ENCODE results near the gene WDR55. TPM values are rescaled to one million over a fixed set of nuclear protein-coding genes. Genes with fewer than 3 reads are reported as not detected.
"Not testable (repeated sequence)": the region's sequence is repeated elsewhere in the genome, so short reads cannot be mapped to it uniquely, and the experiment has no call there.

Gene WDR55
- polyA plus RNA-seq, 4 donors = 13.2 to 15.3 (median 14.3) TPM

DNA sequence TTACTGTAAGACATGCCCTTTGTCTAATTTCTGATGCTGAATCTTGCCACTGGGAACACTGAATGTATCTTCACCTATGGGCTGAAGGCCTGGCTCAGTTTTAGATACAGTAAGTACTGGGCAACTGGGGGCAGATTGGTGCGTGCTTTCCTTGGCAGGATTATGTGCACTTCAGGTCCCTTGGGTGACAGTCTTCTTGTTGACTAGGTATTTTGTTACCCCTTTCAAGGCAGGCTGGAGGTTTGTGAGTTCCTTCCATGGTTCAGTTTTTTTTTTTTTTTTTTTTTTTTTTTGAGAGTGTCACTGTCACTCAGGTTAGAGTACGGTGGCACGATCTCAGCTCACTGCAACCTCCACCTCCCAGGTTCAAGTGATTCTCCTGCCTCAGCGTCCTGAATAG is 43.1 kb downstream of the WDR55 start:
- no peak for DNase-seq (ENCODE audit: low read depth in 4 of 4, low spot score in 3 of 4)

DNA sequence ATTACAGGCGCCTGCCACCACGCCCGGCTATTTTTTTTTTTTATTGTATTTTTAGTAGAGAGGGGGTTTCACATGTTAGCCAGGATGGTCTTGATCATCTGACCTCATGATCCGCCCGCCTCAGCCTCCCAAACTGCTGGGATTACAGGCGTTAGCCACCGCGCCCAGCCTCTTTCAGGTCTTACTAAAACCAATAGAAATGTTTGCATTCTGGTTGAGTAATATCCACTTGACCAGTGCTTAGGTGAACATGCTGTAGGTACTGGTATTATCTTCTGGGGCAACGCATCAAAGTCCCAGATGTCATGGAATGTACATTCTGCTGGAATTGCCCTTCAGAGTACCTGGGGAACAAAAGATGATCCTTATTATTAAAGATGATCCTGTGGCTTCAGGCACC is 44.1 kb downstream of the WDR55 start:
- DNase-seq (ENCODE audit: low read depth in 4 of 4, low spot score in 3 of 4) = not testable (repeated sequence)

DNA sequence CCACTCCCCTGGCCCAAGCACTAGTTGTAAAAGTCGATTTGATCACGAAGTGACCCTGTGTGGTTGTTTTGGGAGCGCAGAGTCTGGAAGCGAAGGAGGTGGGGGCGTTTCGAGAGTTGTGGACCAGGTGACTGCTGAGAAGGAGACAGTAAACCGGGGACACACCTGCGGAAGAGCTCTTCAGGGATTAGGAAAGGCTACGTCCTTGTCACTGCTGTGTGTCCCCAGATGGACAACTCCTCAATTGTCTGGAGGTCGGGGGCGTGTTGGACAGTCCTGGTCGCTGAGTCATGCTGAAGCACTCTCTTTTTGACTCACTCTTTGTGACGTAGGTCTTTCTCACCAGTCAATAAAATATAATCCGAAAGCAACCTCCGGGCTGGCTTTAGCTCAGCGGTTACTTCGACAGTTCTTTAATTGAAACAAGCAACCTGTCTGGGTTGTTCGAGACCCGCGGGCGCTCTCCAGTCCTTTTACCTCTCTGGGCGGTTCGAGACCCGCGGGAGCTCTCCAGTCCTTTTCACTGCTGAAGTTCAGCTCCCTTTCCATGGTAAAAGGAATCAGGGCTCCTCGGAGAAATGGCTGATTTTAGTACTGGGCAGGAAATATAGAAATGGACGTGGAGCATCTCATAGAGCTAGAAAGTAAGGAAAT is 46.3 kb downstream of the WDR55 start:
- peak; percentile 63 to 82 (median 70) for DNase-seq (ENCODE audit: low read depth in 4 of 4, low spot score in 3 of 4)

DNA sequence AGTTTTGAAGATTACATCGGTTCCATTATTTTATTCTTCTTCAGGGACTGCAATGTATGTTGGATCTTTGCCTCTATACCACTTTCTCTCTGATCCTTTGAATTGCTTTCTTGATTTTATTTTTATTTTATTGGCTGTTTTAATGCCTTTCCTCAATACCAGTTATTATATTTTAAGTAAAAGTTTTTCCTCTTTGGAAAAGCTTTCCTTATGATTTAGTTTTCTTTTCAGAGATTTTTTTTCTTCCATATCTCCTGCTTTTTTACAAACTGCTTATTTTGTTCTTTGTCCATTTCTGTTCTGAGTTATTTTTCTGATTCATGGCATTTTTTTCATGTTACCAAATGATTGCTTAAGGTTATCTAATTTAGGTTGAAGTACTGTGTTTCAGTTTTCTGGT is 47.1 kb downstream of the WDR55 start:
- no peak for DNase-seq (ENCODE audit: low read depth in 4 of 4, low spot score in 3 of 4)

DNA sequence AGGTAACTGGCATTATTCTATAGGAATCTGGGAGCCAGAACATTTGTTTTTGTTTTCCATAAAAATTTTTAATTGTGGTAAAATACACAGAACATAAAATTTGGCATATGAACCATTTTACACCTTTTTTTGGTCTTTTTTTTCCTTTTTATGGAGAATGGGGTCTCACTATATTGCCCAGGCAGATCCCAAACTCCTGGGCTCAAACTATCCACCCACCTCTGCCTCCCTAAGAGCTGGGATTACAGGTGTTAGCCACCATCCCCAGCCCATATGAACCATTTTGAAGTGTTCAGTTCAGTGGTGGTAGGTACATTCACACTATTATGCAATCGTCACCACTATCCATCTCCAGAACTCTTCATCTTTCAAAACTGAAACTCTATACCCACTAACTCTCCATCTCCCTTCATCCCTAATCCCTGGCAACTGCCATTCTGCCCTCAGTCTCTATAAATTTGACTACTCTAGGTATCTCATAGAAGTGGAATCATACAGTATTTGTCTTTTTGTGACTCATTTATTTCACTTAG is 48.9 kb downstream of the WDR55 start:
- DNase-seq (ENCODE audit: low read depth in 4 of 4, low spot score in 3 of 4) = no peak

DNA sequence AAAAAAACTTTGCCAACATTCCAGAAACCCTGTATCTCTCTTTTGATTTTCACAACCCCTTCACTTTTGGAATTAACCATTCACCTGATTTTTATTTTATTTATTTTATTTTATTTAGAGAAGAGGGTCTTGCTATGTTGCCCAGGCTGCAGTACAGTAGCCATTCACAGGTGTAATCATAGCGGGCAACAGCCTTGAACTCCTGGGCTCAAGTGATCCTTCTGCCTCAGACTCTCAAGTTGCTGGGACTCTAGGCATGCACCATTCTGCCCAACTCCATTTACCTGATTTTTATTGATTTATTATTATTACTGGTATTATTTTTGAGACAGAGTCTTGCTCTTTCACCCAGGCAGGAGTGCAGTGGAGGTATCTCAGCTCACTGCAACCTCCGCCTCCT is 51.5 kb downstream of the WDR55 start:
- DNase-seq (ENCODE audit: low read depth in 4 of 4, low spot score in 3 of 4) = not testable (repeated sequence)

DNA sequence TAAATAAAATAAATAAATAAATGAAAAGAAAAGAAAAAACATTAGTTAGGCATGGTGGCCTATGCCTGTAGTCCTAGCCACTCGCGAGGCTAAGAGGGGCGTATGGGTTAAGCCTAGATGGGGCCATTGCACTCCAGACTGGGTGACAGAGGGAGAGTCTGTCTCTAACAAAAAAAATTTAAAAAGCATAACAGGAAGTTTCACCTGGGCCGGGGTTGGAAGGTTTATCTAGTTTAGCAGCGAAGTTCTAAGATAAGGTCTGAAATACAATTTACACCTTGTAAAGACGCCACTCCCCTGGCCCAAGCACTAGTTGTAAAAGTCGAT is 53.5 kb downstream of the WDR55 start:
- no peak for DNase-seq (ENCODE audit: low read depth in 4 of 4, low spot score in 3 of 4)

DNA sequence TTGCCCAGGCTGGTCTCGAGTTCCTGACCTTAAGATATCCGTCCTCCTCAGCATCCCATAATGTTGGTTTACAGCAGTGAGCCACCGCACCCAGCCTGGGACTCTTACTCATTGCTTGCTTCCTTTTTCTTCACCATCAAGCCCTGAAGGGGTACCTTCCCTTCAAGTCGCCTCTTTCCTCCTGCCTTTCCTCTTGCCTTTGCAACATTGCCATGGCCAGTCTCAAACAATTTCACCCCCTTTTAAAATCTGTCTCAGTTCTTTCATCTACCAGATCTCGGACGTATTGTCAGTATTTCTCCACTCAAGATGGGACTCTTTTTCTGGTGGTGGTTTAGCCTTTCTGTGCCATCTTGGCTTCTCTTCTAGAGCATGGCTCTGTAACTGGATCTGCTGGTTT is 56.0 kb downstream of the WDR55 start:
- not testable (repeated sequence) for DNase-seq (ENCODE audit: low read depth in 4 of 4, low spot score in 3 of 4)

DNA sequence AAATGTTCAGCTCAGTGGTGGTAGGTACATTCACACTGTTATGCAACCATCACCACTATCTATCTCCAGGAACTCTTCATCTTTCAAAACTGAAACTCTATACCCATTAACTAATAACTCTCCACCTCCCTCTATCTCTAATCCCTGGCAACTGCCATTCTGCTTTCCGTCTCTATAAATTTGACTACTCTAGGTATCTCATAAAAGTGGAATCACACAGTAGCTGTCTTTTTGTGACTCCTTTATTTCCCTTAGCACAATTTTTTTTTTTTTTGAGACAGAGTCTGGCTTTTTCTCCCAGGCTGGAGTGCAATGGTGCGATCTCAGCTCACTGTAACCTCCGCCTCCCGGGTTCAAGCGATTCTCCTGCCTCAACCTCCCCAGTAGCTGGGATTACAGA is 56.7 kb downstream of the WDR55 start:
- DNase-seq (ENCODE audit: low read depth in 4 of 4, low spot score in 3 of 4) = not testable (repeated sequence)

Other genes with a start within 250 kb of the WDR55 start
- gene EIF4EBP3, start 117.2 kb upstream of the WDR55 start, polyA plus RNA-seq (ENCODE audit: insufficient read length in 4 of 4) = 10 to 100 TPM; 10.4 to 12.5 (median 12.0) TPM
- gene SRA1, start 107.4 kb upstream of the WDR55 start, polyA plus RNA-seq (ENCODE audit: insufficient read length in 4 of 4) = 10 to 100 TPM; 23.4 to 29.6 (median 26.4) TPM
- 10 to 100 TPM; 31.3 to 39.8 (median 33.9) TPM for gene APBB3, start 100.3 kb upstream of the WDR55 start, polyA plus RNA-seq (ENCODE audit: insufficient read length in 4 of 4)
- 10 to 100 TPM; 83.5 to 87.5 (median 85.2) TPM for gene SLC35A4, start 100.1 kb upstream of the WDR55 start, polyA plus RNA-seq (ENCODE audit: insufficient read length in 4 of 4)
- gene CD14, start 31.7 kb upstream of the WDR55 start, polyA plus RNA-seq (ENCODE audit: insufficient read length in 4 of 4) = 10 to 100 TPM in 1 of 4 donors, 1 to 10 TPM in 3; 7.3 to 10.0 (median 8.4) TPM
- gene TMCO6, start 25.5 kb upstream of the WDR55 start, polyA plus RNA-seq (ENCODE audit: insufficient read length in 4 of 4) = 10 to 100 TPM; 15.5 to 18.8 (median 16.9) TPM
- gene NDUFA2, start 17.3 kb upstream of the WDR55 start, polyA plus RNA-seq (ENCODE audit: insufficient read length in 4 of 4) = 100 to 1,000 TPM in 1 of 4 donors, 10 to 100 TPM in 3; 73.4 to 113 (median 79.0) TPM
- gene IK, start 17.1 kb upstream of the WDR55 start, polyA plus RNA-seq (ENCODE audit: insufficient read length in 4 of 4) = 100 to 1,000 TPM; 150 to 164 (median 156) TPM
- under 1 TPM in 2 of 4 donors, not detected in 2; 0.14 to 0.29 TPM for gene DND1, start 8.7 kb downstream of the WDR55 start, polyA plus RNA-seq (ENCODE audit: insufficient read length in 4 of 4)
- gene HARS1, start 26.5 kb downstream of the WDR55 start, polyA plus RNA-seq (ENCODE audit: insufficient read length in 4 of 4) = 10 to 100 TPM; 65.0 to 67.1 (median 66.5) TPM
- 10 to 100 TPM; 42.7 to 47.6 (median 45.9) TPM for gene HARS2, start 26.6 kb downstream of the WDR55 start, polyA plus RNA-seq (ENCODE audit: insufficient read length in 4 of 4)
- gene ZMAT2, start 35.5 kb downstream of the WDR55 start, polyA plus RNA-seq (ENCODE audit: insufficient read length in 4 of 4) = 100 to 1,000 TPM; 103 to 126 (median 118) TPM
- gene PCDHA1, start 121.2 kb downstream of the WDR55 start, polyA plus RNA-seq (ENCODE audit: insufficient read length in 4 of 4) = under 1 TPM in 1 of 4 donors, not detected in 3; 0.06 TPM
- under 1 TPM; 0.13 to 0.30 (median 0.25) TPM for gene PCDHA2, start 129.9 kb downstream of the WDR55 start, polyA plus RNA-seq (ENCODE audit: insufficient read length in 4 of 4)
- gene PCDHA3, start 136.2 kb downstream of the WDR55 start, polyA plus RNA-seq (ENCODE audit: insufficient read length in 4 of 4) = under 1 TPM; 0.25 to 0.49 (median 0.38) TPM
- gene PCDHA4, start 142.2 kb downstream of the WDR55 start, polyA plus RNA-seq (ENCODE audit: insufficient read length in 4 of 4) = 1 to 10 TPM in 2 of 4 donors, under 1 TPM in 2; 0.62 to 1.6 (median 1.1) TPM
- under 1 TPM in 3 of 4 donors, not detected in 1; 0.04 to 0.15 (median 0.06) TPM for gene PCDHA5, start 156.7 kb downstream of the WDR55 start, polyA plus RNA-seq (ENCODE audit: insufficient read length in 4 of 4)
- gene PCDHA6, start 163.1 kb downstream of the WDR55 start, polyA plus RNA-seq (ENCODE audit: insufficient read length in 4 of 4) = under 1 TPM; 0.13 to 0.51 (median 0.47) TPM
- gene PCDHA7, start 169.4 kb downstream of the WDR55 start, polyA plus RNA-seq (ENCODE audit: insufficient read length in 4 of 4) = under 1 TPM; 0.28 to 0.51 (median 0.37) TPM
- under 1 TPM in 3 of 4 donors, not detected in 1; 0.04 to 0.07 (median 0.06) TPM for gene PCDHA8, start 176.3 kb downstream of the WDR55 start, polyA plus RNA-seq (ENCODE audit: insufficient read length in 4 of 4)
- gene PCDHA9, start 183.5 kb downstream of the WDR55 start, polyA plus RNA-seq (ENCODE audit: insufficient read length in 4 of 4) = under 1 TPM in 3 of 4 donors, not detected in 1; 0.01 to 0.11 (median 0.06) TPM
- gene PCDHA10, start 191.0 kb downstream of the WDR55 start, polyA plus RNA-seq (ENCODE audit: insufficient read length in 4 of 4) = 1 to 10 TPM in 1 of 4 donors, under 1 TPM in 3; 0.05 to 1.7 (median 0.43) TPM
- gene PCDHA11, start 204.1 kb downstream of the WDR55 start, polyA plus RNA-seq (ENCODE audit: insufficient read length in 4 of 4) = under 1 TPM; 0.16 to 0.37 (median 0.27) TPM
- under 1 TPM; 0.03 to 0.24 (median 0.10) TPM for gene PCDHA12, start 210.4 kb downstream of the WDR55 start, polyA plus RNA-seq (ENCODE audit: insufficient read length in 4 of 4)
- gene PCDHA13, start 217.2 kb downstream of the WDR55 start, polyA plus RNA-seq (ENCODE audit: insufficient read length in 4 of 4) = under 1 TPM in 3 of 4 donors, not detected in 1; 0.01 to 0.14 (median 0.04) TPM